DMS114 treated with DMSO at 0.1 percent for 48 hours (cell line): ENCODE measurements around the gene LRRK1.

ENCODE experiments used
- DNase-seq: peaks from one replicate; lab custom pipeline; 2025; ENCODE audit not compliant: unreplicated experiment; lab: John Stamatoyannopoulos, UW

The LRRK1 gene

DNA sequence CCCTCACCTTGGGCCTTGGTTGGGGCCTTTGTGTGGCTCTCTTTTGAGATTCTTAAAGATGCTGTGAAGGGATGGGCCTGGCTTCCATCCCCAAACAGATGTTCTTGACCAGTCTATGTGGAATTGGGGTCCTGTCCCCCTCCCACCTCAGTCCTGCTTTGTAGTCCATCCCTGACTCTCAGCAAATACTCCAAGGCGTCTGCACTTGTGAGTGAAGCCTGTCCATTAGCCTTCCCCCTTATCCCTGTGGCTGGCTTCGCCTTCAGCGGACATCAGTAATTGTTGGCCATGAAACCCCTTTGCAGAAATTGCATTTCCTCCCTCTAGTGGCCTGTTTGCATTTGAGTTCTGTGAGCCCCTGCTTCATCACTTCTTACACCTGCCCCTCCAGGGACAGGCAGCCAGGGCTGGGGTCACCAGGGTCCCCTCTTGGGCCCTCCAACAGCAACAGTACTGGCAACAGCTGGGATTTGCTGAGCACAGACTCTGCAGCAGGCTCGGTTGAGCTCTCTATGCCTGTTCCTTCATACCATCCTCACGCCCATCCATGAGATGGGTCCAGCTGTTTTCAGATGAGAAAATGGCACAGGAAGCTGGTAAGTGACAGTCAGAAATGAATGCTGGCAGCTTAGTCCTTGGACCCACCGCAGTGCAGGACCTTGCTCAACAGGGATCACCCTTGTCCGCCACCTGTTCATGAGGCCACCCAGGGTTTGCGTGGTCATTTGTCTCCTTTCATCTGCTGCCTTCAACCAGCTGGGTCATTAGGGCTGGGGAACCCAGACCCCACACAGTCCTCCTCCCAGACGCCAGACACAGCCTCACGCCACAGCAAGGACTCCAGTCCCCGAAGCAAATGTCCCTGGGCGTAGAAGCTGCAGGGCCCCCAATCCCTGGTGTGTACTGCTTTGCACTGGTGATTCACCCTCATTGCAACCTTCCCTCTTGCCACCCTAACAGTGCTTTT lies 8.9 kb upstream of the LRRK1 start:
- peak; percentile 10 for DNase-seq

DNA sequence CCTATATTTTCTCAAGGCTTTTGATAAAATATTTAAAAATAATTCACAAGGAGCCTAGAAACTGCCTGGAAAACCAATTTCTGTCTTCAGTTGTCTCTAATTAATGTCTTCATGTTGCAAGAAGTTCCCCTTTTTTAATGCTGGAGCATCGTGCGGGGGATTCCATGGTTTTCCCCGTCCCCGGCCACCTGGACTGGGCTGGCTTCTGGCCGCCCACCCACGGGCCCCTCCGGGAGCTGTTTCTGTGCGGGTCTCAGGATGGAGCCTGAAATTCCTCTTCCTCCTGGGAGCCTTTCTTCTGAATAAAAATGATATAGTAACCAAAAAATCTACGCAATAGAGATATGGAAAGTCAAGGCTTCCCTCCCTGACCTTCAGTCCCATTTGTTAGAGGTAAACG lies 8.1 kb upstream of the LRRK1 start:
- DNase-seq: no peak

DNA sequence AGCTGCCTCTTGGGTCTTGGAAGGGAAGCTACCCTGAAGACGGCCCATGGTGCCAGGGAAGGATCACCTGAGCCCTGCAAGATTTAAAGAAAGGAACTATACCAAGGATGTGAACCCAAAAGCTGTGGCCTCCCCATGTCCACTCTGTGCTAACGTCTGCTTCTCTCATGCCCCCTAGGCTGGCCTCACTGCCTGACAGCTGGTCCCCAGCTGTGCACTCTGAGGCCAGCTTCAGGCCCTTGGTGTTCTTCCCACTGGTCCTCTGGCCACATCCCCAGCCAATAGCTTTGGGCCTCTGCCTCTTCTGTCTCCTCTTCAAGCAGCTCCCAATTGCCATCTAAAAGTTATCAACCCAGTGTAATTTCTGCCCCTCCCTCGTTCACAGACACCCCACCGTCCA lies 5.2 kb upstream of the LRRK1 start:
- DNase-seq: no peak

DNA sequence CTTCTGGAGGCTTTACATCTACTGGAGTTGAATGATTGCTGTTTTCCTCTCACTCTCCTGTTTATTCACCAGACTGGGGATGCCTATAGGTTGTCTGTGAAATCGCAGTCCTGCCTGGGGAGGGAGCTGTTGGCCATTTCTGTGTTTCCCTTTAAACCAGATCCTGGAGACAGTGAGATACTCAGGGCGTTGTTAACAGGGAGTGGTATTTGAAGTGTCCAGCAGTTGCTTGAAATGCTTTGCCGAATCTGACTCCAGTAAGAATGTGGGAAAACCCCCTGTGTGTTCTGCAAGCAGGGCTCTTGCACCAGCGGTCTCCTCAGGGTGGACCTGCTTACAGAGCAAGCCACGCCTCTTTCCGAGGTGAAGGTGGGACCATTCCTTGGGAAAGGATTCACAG lies 4.3 kb upstream of the LRRK1 start:
- no peak for DNase-seq

DNA sequence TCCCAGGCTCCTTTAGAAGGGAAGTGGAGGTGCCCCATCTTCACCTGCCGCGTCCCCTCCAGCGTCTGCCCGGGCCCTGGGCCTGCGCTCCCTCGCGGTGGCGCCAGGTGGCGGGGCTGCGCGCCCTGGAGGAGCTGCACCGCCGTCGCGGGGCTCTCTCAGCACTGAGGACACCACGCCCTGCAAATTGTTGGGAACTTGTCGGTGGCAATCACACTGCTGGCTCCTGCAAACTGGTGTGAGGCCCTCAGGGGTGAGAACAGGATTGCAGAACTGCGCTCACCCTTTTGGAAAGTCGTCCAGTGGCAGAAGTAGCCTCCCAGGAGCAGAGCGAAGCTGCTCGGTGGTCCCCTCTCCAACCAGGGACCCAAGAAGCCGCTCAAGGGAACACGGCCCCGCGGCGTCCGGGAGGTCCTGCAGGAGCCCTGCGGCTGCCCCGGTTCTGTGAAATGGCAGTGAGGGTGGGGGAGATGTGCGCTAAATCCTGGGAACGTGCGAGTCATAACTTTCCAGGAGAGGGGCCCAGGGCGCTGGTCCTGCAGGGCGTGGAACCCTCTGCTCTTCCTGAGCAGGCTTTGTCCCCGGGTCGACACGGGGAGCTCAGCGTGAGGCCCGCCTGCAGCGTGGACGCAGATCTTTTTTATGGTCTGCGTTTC lies 995 bp upstream of the LRRK1 start:
- DNase-seq: peak; percentile 53

DNA sequence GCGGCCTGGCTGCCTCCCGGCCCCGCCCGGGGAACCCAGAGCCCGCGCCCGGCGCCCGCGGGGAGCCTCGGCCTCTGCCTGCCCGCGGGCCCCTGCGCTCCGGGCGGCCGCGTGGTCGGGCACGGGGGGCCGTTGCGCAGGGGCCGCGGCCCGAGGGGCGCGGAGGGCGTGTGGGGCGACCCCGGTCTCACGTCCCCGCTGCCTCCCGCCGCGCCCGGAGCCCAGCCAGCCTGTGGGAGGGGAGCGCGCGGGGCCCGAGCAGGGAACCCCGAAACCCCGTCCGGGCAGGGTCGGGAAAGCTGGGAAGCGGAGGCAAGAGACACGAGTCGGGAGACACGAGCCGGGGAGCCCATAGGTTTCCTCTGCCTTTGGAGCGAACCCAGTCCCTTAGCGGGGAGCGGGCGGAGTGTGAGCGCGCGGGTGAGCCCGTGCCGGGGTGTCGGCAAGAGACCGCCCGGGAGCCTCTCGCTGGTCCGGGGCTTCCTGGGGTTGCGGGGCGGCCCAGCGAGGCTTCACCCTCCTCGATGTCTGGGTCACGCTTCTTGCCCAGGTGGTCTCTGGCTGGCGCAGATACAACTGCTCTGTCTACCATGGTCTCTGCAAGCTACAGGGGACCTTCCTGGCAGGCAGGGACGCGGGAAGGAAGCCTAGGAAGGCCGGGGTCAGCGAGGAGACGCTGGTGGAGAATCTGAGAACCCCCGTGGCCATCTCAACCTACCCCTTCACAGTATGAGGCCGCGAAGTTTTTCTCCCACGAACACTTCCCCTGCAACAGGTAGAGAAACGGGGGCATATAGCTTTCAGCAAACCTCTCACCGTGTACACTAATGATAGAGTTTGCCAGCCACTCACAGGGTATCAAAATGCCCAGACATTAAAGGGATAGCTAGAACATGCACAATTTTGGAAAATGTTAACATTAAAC lies 586 bp downstream of the LRRK1 start:
- DNase-seq: no peak

DNA sequence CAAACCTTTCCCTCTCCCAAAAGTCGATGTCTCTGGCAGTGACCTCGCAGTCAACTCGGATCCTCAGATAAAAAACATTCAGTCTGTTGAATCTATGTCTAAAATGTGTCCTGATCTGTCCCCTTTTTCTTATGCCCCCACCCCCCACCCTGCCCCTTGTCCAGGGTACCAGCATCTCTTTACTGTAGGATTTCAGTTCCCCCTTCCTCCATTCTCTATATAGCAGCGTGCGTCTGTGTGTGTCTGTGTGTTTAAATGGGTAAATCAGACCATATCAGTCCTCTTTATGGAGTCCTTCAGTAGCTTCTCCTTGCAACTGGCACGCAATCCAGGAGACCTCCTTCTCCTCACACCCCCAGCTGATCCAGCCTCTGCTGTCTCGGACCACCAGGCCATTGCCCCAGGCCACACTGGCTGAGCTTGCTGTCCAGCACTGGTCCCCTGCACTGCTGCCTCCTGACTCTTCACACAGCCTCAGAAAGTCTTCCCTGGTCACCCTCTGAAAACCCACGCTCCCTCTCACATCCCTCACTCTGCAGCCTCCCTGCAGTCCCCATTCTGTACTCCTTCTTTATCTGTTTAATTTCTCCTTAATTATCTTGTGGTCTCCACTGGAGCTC lies 1.5 kb downstream of the LRRK1 start:
- no peak for DNase-seq

DNA sequence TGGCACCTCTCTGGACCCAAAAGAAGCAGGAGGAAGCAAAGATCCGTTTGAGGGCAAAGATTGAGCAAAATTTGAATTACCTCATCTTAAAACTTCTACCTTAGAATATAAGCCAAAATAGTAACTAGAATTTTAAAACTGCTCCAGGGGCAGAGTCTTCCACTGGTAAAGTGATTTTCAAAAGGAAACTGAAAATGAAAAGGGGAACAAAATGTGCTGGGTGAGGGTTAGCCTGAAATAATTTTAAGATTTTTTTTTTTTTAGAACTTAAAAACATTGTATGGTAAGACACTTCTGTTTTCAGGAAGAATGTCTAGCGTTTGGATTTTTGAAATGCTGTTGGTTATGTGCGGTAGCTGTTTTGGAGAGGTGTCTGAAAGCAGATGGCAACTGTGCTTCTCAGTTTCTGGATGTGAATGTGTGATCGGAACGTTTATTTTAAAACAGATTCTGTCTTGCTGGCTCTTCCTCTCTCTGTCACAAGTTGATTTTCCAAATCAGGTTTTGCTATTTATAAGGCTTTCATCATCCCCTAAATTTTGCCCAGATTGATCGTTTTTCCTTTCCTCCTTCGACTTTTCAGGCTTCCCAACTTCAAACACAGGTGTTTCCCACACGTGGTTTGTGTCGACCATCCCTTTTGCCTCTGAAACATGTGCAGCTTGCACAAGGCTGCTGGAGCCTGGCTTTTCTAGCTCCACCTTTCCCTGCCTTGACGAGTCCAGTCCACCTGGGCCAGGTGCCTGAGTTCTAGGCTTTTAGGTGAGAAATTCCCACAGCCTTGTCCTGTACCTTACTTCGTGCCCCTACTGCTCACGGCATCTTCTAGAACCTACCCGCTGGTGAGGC lies 3.3 kb downstream of the LRRK1 start:
- no peak for DNase-seq

DNA sequence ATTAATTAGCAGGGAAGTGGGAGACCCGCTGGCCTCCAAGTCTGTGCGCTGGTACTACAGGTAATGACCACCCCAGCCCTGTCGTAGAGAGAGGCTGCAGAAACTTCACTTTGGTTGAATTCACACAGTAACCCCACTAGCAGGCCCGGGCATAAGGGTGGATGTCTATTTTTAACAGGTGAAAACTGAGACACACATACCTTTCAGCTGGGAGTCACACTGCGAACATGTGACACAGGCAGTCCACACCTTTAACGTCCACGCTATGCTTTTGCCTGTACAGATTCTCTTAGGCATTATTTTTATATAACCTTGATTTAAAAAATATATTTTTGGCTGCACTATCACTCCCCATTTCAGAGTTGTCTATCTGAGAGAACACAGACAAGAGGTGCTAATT lies 3.9 kb downstream of the LRRK1 start:
- no peak for DNase-seq

DNA sequence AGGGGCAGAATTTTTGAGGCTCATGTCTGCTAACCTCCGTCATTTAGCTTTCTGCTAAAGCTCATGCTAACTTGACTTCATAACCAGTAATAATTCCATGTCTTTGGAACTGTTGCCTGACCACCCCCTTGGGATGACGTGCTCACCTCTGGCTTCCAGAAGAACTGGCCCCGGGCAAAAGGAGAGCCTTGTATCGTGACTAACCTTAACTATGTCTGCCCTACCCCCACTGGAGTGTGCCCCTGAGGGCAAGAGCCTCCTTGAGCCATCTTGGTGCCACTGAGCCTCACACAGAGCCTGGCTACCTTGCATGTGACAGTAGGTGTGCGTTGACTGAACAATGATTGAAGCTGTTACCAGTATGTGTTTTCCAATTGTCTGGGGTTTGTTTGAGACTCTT lies 4.7 kb downstream of the LRRK1 start:
- DNase-seq: no peak

DNA sequence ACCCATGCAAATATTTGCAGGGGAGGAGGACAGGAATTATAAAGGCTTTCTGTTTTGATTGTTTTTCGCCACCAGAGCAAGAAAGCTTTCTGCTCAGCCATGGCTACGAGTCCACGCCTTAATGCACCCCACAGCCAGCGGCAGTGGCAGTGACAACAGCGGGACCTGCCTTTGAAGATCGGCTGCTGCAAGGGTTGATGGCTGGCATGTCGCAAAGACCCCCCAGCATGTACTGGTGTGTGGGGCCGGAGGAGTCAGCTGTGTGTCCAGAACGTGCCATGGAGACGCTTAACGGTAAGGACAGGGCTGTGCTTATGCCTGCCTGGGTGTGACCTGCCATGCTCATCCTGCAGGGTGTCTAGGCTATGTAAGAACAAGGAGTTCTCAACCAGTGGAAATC lies 5.3 kb downstream of the LRRK1 start:
- no peak for DNase-seq

DNA sequence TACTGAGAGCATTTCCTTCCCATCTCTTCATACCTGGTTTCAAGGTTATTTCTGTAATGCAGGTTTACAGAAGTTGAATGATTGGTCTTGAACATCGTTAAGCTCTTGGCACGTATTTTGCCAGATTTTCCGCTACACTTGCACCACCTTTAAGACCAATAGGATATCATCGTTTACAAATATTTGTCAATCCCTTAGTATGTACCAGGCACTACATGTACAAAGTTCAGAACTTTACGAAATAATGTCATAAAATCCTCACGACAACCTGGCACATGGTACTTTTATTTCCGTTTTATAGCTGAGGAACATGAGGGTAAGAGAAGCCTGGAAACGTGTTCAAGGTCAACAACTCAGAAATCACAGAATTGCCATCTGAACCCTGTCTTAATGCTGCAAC lies 6.3 kb downstream of the LRRK1 start:
- DNase-seq: no peak

DNA sequence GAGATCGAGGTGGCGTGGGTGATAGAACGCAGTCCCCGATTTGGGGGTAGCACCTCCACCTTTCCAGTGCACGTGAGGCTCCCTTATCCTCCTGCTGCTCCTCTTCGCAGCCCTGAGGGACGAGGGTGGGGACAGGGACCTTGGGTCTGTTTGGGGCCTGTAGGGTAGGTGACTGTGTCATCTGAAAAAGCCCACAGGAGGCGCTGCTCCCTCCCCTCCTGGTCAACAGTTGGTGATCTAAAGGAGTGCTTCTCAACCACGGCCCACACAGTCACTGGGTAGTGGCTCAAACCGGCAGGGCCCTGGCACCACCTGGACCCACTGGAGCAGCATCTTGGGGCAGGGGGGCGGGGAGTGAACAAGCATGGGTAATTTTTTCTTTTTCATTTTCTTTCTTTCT lies 7.1 kb downstream of the LRRK1 start:
- no peak for DNase-seq

DNA sequence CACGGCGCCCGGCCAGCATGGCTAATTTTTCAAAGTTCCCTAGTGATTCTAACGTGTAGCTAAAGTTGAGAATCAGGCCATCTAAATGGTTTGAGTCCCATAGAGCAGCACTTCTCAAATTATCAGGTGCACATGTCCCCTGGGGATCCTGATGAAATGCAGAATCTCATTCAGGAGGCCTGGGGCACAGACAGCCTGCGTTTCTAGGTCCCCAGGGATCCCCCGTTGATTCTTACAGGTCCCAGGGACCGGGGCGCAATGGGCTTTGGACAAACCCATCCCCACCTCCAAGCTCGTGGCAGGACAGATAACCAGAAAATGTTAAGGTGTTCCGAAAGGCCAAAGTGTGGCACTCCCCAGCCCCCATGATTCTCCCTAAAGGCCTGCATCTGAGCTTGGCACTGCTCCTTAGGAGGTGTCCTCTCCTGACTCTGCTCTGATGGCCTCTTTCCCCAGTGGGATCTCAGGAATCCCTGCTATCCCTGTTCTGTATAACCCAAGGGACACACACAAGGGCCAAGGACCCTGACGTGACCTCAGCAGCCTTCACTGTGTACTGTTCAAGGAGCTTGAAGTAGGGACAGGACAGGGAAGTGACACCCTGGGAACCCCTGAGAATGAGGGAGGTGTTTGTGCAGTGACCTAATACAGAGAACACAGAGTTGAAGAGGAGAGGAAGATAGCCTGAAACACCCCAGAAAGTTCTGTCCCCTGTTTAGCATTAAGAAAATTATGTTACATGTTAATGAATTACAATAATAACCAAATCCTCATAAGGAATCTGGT lies 8.0 kb downstream of the LRRK1 start:
- DNase-seq: no peak

DNA sequence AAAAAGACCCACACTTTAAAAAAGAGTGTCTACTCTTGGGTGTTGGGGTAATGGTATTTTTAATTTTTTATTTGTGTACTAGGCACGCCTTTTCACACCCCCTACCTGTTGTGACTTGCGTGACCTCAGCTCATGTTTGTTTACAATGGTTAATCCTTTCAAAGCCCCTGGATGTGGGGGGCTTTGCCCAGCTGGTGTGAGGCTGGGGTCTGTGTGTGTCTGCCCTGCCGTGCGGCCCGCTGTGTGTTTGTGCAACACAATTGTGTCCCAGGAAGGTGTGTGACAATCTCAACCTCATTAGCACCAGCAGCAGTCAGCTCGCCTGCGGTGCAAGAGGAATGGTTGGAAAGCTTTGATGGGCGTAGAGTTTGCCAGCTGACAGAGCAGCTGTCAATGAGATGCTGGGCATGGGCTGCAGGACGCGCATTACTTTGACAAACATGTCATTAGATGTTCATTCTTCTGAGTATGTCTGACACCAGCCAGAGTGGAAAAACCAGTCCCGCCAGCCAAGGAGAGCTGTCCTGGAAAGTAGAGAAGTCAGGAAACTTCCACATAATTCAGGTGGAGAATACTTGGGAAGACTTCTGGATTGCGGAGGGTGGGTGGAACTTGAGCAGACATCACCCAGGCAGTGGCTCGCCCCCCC lies 9.6 kb downstream of the LRRK1 start:
- no peak for DNase-seq

DNA sequence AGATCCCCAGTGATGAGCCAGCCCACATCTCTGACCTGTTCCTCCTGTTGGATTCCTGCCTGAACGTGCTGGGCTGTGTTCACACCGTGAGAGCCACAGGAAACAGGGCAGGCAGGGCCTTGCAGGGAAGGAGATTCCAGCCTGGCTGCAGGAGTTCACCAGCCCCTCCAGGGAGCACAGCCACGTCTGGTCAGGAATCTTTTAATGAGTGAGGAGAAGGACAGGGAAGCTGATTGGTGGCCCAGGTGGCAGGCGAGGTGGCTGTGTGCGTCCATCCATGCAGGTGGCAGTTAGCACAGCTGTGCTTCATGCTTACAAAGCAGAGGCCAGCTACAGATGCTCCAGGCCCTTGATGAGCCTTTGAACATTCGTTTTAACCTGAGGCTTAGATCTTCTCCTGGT lies 10.5 kb downstream of the LRRK1 start:
- DNase-seq: no peak

DNA sequence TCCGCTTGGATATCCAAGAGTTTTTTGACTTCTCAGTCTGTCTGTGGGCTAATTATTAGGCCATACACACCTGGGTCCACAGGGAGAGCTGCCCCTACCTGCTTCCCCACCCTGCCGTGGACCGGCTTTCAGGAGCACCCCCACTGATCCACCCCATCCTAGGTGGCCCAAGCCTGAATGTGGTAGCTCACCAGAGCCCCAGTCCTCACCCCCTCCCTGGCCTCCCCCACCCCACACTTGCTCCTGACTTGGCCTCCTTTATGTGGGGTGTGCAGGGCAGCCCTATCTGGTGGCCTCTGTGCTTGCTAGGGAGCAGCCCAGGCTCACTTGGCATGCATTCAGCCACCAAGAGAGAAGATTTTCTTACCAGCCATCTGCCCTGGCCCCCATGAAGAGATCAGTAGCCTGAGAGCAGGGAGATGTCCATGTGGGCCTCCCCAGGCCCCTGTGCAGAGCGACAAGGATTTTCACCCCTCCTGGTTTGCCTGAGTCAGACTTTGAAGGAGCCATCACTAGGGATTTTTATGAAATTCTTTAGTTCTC lies 11.2 kb downstream of the LRRK1 start:
- no peak for DNase-seq

DNA sequence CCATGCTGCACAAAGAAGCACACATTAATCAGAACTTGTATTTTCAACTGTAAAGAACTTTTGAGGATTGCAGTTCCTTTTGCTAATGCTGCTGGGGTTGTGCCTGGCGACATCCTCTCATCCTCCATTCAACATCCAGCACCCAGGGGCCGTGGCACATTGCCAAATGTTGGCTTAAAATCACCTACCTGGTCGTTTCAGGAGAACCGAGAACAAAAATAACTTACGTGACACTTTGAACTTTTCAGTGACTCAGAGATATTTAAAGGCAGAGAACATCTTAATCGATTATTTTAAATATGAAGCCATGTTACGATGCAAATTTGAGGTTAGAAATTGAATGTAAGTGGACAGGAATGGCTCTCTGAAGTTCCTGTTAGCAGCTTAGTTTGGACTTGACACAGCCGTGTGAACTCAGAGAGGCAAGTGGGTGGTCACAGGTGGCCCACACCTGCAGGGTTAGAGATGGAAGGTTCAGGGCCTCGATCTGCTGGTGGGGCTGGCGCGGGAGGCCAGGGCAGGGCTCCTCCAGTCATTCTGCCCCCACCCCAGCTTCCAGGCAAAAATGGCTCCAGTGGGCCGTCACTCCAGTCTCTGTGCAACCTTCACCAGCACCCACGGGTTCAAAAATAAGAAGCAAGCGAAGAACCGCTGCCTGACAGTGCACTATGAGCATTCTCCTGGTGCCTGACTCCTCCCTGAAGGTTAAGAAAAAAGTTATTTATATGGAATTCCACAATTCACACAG lies 12.2 kb downstream of the LRRK1 start:
- no peak for DNase-seq
